Stomach smooth muscle (tissue), 2 donors: Measurements from ENCODE around the gene CST4.
"Not testable (repeated sequence)": the region's sequence is repeated elsewhere in the genome, so short reads cannot be mapped to it uniquely, and the experiment has no call there.

Experiments used
- H3K27ac ChIP-seq: one replicate; pipeline ENCODE4 v1.7.0; 2013; ENCODE audit warnings: mild to moderate bottlenecking, low read length, inconsistent platforms
- H3K27me3 ChIP-seq, 2 donors: one replicate each; pipeline ENCODE4 v1.7.0; 2013; ENCODE audit warnings: low read length in 2 of 2; ENCODE audit not compliant: insufficient read depth in 2 of 2, control insufficient read depth in 1 of 2
- H3K36me3 ChIP-seq, 2 donors: one replicate each; pipeline ENCODE4 v1.7.0; 2013; ENCODE audit warnings: low read length in 2 of 2; ENCODE audit not compliant: control insufficient read depth in 2 of 2, insufficient read depth in 2 of 2
- H3K4me1 ChIP-seq: one replicate; pipeline ENCODE4 v1.7.0; 2013; ENCODE audit warnings: low read length; ENCODE audit not compliant: control insufficient read depth, insufficient read depth
- H3K4me3 ChIP-seq, 2 donors: one replicate each; pipeline ENCODE4 v1.7.0; 2013; ENCODE audit warnings: low read length in 2 of 2
- H3K9ac ChIP-seq, 2 donors: one replicate each; pipeline ENCODE4 v1.7.0; 2013; ENCODE audit warnings: low read length in 2 of 2, mild to moderate bottlenecking in 1 of 2
- H3K9me3 ChIP-seq, 2 donors: one replicate each; pipeline ENCODE4 v1.7.0; 2013; ENCODE audit warnings: low read length in 2 of 2; ENCODE audit not compliant: control insufficient read depth in 2 of 2
- donor health status: healthy.
- donor health status: Pancreatic carcinoma.

The CST4 gene

GRCh38 chr20:23670361-23670760, 18.5 kb downstream of the CST4 start:
- H3K4me1 ChIP-seq: no peaks in the 10 kb centered on the region
- H3K4me3 ChIP-seq: no peak overlapping the region
- H3K36me3 ChIP-seq: no peaks in the 10 kb centered on the region
- H3K27ac ChIP-seq: no peak overlapping the region
- H3K9ac ChIP-seq: no peak overlapping the region
- H3K9me3 ChIP-seq: no peaks in the 10 kb centered on the region
- H3K27me3 ChIP-seq: no peaks in the 10 kb centered on the region

GRCh38 chr20:23669866-23670265, 19.0 kb downstream of the CST4 start:
- H3K4me1 ChIP-seq: no peaks in the 10 kb centered on the region

GRCh38 chr20:23669327-23669726, 19.5 kb downstream of the CST4 start:
- Histone ChIP-seq H3K27me3 (no peaks in the 10 kb centered on the region), H3K4me3 (no peak overlapping the region), H3K36me3 (no peaks in the 10 kb centered on the region), H3K27ac (no peak overlapping the region), H3K9me3 (no peaks in the 10 kb centered on the region), H3K4me1 (no peaks in the 10 kb centered on the region), H3K9ac (no peak overlapping the region)

More at GRCh38 chr20:23669866-23670265, 19.0 kb downstream of the CST4 start:
- H3K27ac ChIP-seq: no peak overlapping the region
- no peaks in the 10 kb centered on the region for H3K9me3 ChIP-seq
- H3K36me3 ChIP-seq: no peaks in the 10 kb centered on the region
- H3K4me3 ChIP-seq: no peak overlapping the region
- no peaks in the 10 kb centered on the region for H3K27me3 ChIP-seq
- no peak overlapping the region for H3K9ac ChIP-seq

- Histone ChIP-seq H3K4me3 (no peak overlapping the region), H3K9me3 (no peaks in the 10 kb centered on the region), H3K27ac (no peak overlapping the region), H3K4me1 (no peaks in the 10 kb centered on the region), H3K9ac (no peak overlapping the region), H3K27me3 (no peaks in the 10 kb centered on the region), H3K36me3 (no peaks in the 10 kb centered on the region)
Observed at GRCh38 chr20:23668477-23668951, 20.3 kb downstream of the CST4 start.

- Histone ChIP-seq H3K9ac (no peak overlapping the region), H3K27ac (no peak overlapping the region), H3K4me1 (no peaks in the 10 kb centered on the region), H3K9me3 (no peaks in the 10 kb centered on the region), H3K36me3 (no peaks in the 10 kb centered on the region), H3K27me3 (no peaks in the 10 kb centered on the region), H3K4me3 (no peak overlapping the region)
Observed at GRCh38 chr20:23667666-23668065, 21.2 kb downstream of the CST4 start.

GRCh38 chr20:23666698-23667097, 22.1 kb downstream of the CST4 start:
- Histone ChIP-seq H3K27ac (no peak overlapping the region), H3K4me1 (no peaks in the 10 kb centered on the region), H3K4me3 (no peak overlapping the region)

GRCh38 chr20:23666189-23666588, 22.6 kb downstream of the CST4 start:
- Histone ChIP-seq H3K4me3 (no peak overlapping the region), H3K36me3 (no peaks in the 10 kb centered on the region), H3K9ac (no peak overlapping the region), H3K4me1 (no peaks in the 10 kb centered on the region), H3K27me3 (no peaks in the 10 kb centered on the region), H3K9me3 (no peaks in the 10 kb centered on the region), H3K27ac (no peak overlapping the region)

More at GRCh38 chr20:23666698-23667097, 22.1 kb downstream of the CST4 start:
- no peaks in the 10 kb centered on the region for H3K27me3 ChIP-seq
- H3K36me3 ChIP-seq: no peaks in the 10 kb centered on the region
- no peak overlapping the region for H3K9ac ChIP-seq
- no peaks in the 10 kb centered on the region for H3K9me3 ChIP-seq

GRCh38 chr20:23664954-23665353, 23.9 kb downstream of the CST4 start:
- no peak overlapping the region for H3K9ac ChIP-seq
- no peak overlapping the region for H3K27ac ChIP-seq
- peaks cover 5% of the 10 kb centered on the region for H3K4me1 ChIP-seq
- no peaks in the 10 kb centered on the region for H3K9me3 ChIP-seq
- H3K36me3 ChIP-seq: no peaks in the 10 kb centered on the region
- H3K4me3 ChIP-seq: no peak overlapping the region
- no peaks in the 10 kb centered on the region for H3K27me3 ChIP-seq

GRCh38 chr20:23664046-23664445, 24.8 kb downstream of the CST4 start:
- not testable (repeated sequence) for H3K4me3 ChIP-seq, H3K9ac ChIP-seq, H3K36me3 ChIP-seq, H3K4me1 ChIP-seq, H3K27ac ChIP-seq, H3K9me3 ChIP-seq, H3K27me3 ChIP-seq

GRCh38 chr20:23663180-23663579, 25.7 kb downstream of the CST4 start:
- H3K27me3 ChIP-seq: no peaks in the 10 kb centered on the region
- no peaks in the 10 kb centered on the region for H3K36me3 ChIP-seq
- H3K9ac ChIP-seq: no peak overlapping the region
- no peak overlapping the region for H3K4me3 ChIP-seq
- H3K27ac ChIP-seq: no peak overlapping the region
- peaks cover 6% of the 10 kb centered on the region for H3K4me1 ChIP-seq
- H3K9me3 ChIP-seq: no peaks in the 10 kb centered on the region

GRCh38 chr20:23662276-23662870, 26.5 kb downstream of the CST4 start:
- H3K4me3 ChIP-seq: no peak overlapping the region

More at GRCh38 chr20:23662276-23662870, 26.5 kb downstream of the CST4 start:
- no peaks in the 10 kb centered on the region for H3K27me3 ChIP-seq
- H3K27ac ChIP-seq: no peak overlapping the region
- H3K9ac ChIP-seq: no peak overlapping the region
- H3K4me1 ChIP-seq: peaks cover 6% of the 10 kb centered on the region
- H3K36me3 ChIP-seq: no peaks in the 10 kb centered on the region
- H3K9me3 ChIP-seq: no peaks in the 10 kb centered on the region
